Measurements from ENCODE around the gene ELF4.

Gene ELF4

GRCh38 chrX:130060122-130061069, 49.9 kb downstream of the ELF4 start (continued):
- TF ChIP-seq KLF8 (tag by site-specific recombination; IDR thresholded peaks at IDR 0.05) (peak; percentile 75), YY2 (tag by site-specific recombination; IDR thresholded peaks at IDR 0.05) (0 out of 2 replicates have a peak, but pooled peaks have one; percentile 34), SP2 (tag by site-specific recombination; IDR thresholded peaks at IDR 0.05) (peak; percentile 61), TRIM28 (IDR thresholded peaks at IDR 0.05; ENCODE audit: borderline replicate concordance, low read length) (no peak), KLF1 (tag by site-specific recombination; IDR thresholded peaks at IDR 0.05) (peak; percentile 43; the same call in 1 of the 2 replicates), ZNF600 (tag by site-specific recombination; IDR thresholded peaks at IDR 0.05) (peak; percentile 20; the same call in 1 of the 2 replicates), ZBTB8A (tag by site-specific recombination; IDR thresholded peaks at IDR 0.05) (peak; percentile 34; the same call in 1 of the 2 replicates), ZNF214 (tag by site-specific recombination; IDR thresholded peaks at IDR 0.05; ENCODE audit: borderline replicate concordance) (no peak), ZNF239 (tag by site-specific recombination; IDR thresholded peaks at IDR 0.05) (no peak), REPIN1 (tag by site-specific recombination; IDR thresholded peaks at IDR 0.05; ENCODE audit: low read depth) (no peak), YY1 (tag by site-specific recombination; IDR thresholded peaks at IDR 0.05) (peak; percentile 62), ZNF37A (tag by site-specific recombination; IDR thresholded peaks at IDR 0.05) (no peak), ZFP41 (tag by site-specific recombination; IDR thresholded peaks at IDR 0.05; ENCODE audit: borderline replicate concordance) (no peak), ZNF449 (tag by site-specific recombination; IDR thresholded peaks at IDR 0.05) (0 out of 2 replicates have a peak, but pooled peaks have one; percentile 19), ZSCAN30 (tag by site-specific recombination; IDR thresholded peaks at IDR 0.05) (peak; percentile 86), ZSCAN4 (tag by site-specific recombination; IDR thresholded peaks at IDR 0.05) (no peak), ZNF114 (tag by site-specific recombination; IDR thresholded peaks at IDR 0.05) (no peak), ZNF580 (tag by site-specific recombination; IDR thresholded peaks at IDR 0.05) (peak; percentile 67; the same call in 1 of the 2 replicates), ZBTB20 (tag by site-specific recombination; IDR thresholded peaks at IDR 0.05) (peak; percentile 54; the same call in 1 of the 2 replicates), ZNF501 (tag by site-specific recombination; IDR thresholded peaks at IDR 0.05) (no peak), ZSCAN16 (tag by site-specific recombination; IDR thresholded peaks at IDR 0.05) (no peak), ZNF184 (tag by site-specific recombination; IDR thresholded peaks at IDR 0.05) (no peak), HOXA7 (CRISPR knock-in tag; IDR thresholded peaks at IDR 0.05; ENCODE audit: borderline replicate concordance) (no peak), ZNF513 (tag by site-specific recombination; IDR thresholded peaks at IDR 0.05) (no peak), ZNF776 (tag by site-specific recombination; IDR thresholded peaks at IDR 0.05; ENCODE audit: borderline replicate concordance) (no peak), ZNF791 (tag by site-specific recombination; IDR thresholded peaks at IDR 0.05) (no peak), SALL2 (tag by site-specific recombination; IDR thresholded peaks at IDR 0.05; ENCODE audit: borderline replicate concordance) (no peak), ATF2 (tag by site-specific recombination; IDR thresholded peaks at IDR 0.05; ENCODE audit: low read depth) (no peak), PRDM4 (tag by site-specific recombination; IDR thresholded peaks at IDR 0.05) (no peak), ZNF677 (tag by site-specific recombination; IDR thresholded peaks at IDR 0.05) (no peak), PRDM1 (tag by site-specific recombination; IDR thresholded peaks at IDR 0.05) (peak; percentile 28), ZNF610 (tag by site-specific recombination; IDR thresholded peaks at IDR 0.05; ENCODE audit: borderline replicate concordance) (0 out of 2 replicates have a peak, but pooled peaks have one; percentile 29)
